MM.1S (cell line): ENCODE results near the gene HECTD4.

Source experiments
- CTCF ChIP-seq: fragments of 300-600 bp; sonication (generic); IDR thresholded peaks from 2 replicates; pipeline ENCODE4 v1.5.1; 2016; ENCODE audit warnings: antibody characterized with exemption, low read length, mixed read lengths
- EZH2phosphoT487 ChIP-seq: fragments of 300-600 bp; sonication (generic); IDR thresholded peaks from 2 replicates; pipeline ENCODE4 v1.6.1; 2018; ENCODE audit warnings: antibody characterized with exemption, low read length

GRCh38 chr12:112256780-112257179 lies 125.5 kb downstream of the HECTD4 start:
- no peak for TF ChIP-seq EZH2phosphoT487
- TF ChIP-seq CTCF = no peak
